Measurements from ENCODE around the gene GHRH.

GHRH gene

GRCh38 chr20:37290158-37290810 lies 28.7 kb upstream of the GHRH start:
- no peak for DNase-seq

DNA sequence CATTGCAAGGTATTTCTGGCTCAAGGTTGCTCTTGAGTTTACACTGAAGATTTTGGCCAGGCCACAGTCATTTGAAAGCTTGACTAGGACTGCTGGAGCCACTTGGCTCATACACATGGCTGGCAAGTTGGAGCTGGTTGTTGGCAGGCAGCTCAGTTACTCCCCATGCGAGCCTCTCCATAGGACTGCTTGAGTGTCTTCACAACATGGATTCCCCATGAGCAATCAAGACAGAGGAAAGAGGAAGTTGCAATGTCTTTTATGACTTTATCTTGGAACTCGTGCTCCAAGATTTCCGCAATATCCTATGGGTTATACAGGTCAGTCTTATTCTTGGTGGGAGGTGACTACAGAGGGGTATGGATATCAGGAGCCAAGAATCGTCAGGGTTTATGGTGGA lies 26.5 kb upstream of the GHRH start:
- no peak for DNase-seq

GRCh38 chr20:37285664-37286374 lies 24.2 kb upstream of the GHRH start:
- DNase-seq: no peak

DNA sequence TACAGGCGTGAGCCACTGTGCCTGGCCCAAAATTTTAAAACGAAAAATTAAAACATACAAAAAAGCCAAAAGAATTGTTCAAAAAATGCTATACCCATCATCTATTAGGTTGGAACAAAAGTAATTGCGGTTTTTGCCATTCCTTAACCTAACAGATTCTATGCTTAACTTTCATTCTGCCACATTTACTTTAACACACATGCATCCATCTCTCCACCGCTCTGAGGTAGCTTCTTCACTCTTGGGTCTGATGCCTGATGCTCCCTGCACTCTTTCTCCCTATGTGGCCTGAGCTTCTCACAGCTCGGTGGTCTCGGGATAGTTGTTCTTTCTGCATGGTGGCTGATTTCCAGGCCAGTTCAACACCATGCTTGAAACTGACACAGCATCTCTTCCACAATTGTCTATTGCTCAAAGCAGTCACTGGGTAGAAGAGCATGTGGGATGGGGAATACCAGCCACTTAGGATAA lies 23.1 kb upstream of the GHRH start:
- DNase-seq: no peak

DNA sequence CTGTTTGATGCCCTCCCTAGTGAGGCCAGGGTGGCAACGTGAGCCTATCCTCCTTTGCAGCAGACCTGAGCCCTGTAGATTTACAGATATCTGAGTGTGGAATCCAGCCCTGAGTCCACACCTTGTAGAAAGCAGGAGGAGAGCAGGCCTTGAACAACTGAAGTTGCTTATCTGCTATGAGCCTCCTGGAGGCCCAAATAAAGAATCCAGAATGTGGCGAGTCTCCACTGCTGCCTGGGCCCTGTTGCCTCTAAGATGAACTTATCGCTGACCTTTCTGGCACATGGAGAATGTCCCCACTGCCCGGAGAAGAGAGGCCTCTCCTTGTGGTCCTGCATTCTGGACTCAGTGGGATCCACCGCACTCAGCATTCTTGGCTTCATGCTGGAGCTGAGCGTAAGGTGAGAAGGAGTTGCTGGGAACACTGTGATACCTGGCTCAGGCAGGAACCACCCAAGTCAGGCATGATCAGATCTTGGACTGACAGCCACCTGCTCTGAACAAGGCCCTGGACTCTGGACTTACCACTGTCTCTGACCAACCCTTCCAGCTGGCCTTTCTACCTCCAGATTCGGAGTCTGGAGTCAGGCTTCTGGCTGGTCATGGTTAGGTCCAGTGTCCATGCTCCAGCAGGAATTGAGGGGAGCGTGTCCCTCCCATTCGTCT lies 22.0 kb upstream of the GHRH start:
- DNase-seq: no peak

DNA sequence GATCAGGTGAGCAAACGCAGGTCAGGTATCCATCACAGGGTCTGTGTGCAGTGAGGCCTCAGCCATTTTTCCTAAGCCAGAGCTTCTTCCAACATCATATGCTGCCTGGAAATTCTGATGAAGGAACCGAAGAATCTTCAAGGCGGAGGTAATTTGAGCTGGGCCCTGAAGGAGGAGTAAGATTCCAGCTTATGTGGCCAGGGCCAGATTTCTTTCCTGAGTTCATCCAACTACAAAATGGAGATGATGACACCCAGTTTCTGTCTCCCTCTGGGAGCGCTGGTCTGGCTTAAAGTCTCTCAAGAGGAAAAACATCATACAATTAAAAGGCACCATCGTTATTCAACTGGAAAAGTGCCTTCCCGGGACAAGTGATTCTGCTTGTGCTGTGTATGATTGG lies 20.9 kb upstream of the GHRH start:
- no peak for DNase-seq

DNA sequence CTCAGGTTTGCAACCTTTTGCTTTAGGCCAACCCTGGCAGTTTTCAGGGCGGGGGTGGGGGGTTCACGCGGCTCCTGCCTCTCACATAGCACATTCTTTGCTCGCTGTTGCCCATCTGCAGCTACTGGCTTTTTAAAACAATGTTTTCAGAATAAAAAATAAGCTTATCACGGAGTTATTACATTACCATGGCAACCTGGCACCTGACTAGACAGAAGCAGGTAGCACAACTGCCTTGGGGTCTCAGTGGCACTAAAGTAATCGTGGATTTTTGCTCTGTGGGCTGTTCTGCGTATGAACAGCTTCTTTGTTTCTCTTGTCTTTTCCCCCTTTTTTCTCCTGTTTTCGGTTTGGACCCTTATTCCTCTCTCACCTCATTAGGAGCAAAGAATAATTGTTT lies 18.8 kb upstream of the GHRH start:
- DNase-seq: no peak

GRCh38 chr20:37279820-37280219 lies 18.2 kb upstream of the GHRH start:
- no peak for DNase-seq

GRCh38 chr20:37278966-37279590 lies 17.5 kb upstream of the GHRH start:
- no peak for DNase-seq

DNA sequence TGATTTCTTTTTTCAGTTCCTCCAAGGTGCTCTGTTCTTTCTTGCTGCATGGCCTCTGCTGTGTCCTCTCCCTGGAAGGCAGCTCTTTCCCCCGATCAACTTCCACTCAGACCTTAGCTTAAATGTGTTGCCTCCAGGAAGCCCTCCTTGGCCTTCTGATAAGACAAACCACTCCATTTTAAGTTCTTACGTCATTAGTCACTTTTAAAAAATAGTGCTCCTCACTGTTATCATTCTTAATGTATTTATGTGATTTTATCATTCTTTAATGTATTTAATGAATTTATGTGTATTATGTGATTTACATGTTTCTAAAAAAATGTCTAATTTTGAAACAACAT lies 15.6 kb upstream of the GHRH start:
- DNase-seq: no peak

- peak; percentile 14 to 23 for DNase-seq
Observed at GRCh38 chr20:37276494-37277252, 15.1 kb upstream of the GHRH start.

GRCh38 chr20:37274851-37275524 lies 13.4 kb upstream of the GHRH start:
- peak in 1 of 2 donors; percentile 13 for DNase-seq

DNA sequence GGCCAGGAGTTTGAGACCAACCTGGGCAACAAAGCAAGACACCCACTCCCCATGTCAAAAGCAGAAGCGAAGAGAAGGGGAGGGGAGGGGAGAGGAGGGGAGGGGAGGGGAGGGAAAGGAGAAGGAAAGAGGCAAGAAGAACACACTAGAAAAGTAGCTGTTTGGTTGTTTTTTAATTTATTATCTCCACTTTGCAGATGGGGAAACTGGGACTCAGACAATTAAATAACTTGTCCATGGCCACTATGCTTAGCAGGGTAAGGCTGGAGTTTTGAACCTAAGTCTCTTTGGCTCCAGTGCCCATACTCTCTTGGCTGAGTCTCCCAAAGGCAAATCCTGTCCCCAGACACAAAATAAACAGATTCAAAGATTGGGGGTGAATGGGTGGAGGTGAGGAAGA lies 12.4 kb upstream of the GHRH start:
- no peak for DNase-seq

- DNase-seq: no peak
Observed at GRCh38 chr20:37271421-37271768, 9.8 kb upstream of the GHRH start.

- peak; percentile 26 to 66 for DNase-seq
Observed at GRCh38 chr20:37270576-37271420, 9.2 kb upstream of the GHRH start.

- DNase-seq: no peak
Observed at GRCh38 chr20:37267667-37268313, 6.2 kb upstream of the GHRH start.

DNA sequence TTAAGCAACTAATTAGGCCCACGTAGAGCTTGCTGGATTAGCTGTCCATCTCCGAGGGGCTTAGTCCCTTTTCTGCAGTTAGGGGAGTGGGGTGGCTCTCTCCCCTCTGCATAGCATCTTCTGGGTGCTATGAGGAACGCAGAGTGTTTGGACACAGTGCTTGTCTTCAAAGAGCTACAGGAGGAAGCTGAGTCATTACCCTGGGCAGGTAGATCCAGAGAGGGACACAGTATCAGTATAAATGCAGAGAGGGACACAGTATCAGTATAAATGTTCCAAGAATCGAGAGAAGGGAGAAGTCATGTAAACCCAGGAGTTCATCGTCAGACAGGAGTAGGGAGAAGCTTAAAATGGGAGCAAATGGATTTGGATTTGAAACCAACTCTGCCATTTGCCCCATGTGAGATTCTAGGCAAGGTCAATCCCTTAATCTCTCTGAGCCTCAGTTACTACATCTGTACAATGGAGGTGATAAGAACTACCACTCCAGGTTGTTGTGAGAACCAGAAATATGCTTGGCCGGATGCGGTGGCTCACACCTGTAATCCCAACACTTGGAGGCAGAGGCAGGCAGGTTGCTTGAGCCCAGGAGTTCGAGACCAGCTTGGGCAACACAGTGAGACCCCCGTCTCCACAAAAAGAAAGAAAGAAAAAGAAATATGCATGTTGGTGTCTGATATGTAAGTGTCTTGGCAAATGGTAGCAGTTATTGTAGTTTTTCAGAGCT lies 5.5 kb upstream of the GHRH start:
- no peak for DNase-seq

DNA sequence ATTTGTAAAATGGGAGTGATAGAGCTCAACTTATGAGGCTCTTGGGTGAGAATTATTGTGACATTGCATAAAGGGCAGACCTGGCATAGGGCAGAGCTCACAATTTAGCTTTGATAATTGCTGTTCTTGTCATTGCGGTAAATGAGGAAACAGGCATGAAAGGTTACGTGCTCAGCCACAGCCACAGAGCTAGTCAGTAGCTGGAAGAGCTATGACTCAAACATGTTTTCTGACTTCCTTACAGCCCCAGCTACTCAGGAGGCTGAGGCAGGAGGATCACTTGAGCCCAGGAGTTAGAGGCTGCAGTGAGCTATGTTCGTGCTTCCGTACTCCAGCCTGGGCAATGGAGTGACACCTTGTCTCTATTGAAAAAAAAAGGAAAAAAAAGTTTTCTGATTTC lies 3.5 kb upstream of the GHRH start:
- DNase-seq: peak in 1 of 2 donors; percentile 32

- DNase-seq: no peak
Observed at GRCh38 chr20:37263686-37264085, 2.1 kb upstream of the GHRH start.

DNA sequence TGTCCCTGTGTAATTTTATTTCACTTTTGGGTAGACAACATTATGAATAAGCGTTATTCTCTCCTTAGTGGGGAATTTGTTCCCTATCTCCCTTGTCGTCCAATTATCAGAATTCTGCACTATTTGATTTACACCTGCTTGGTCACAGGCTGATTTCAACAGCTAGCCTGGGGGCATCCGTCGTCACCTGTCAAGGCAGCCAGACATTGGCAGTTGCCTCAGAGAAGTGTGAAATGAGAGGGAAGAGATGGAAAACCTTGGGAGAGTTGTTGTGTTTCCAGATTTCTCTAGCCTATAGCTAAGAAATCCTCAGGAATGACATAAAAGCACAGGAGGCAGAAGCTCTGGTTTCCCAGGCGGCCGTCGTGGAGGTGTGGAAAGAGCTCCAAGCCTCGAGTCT lies 891 bp upstream of the GHRH start:
- no peak for DNase-seq
